Activated naive CD8-positive, alpha-beta T cell treated with anti-CD3 and anti-CD28 coated beads, Interleukin-2, amount 10 ng/mL, durations not matched to agents 7 days and 5 days (primary cell): ENCODE results near the gene ETS2. TPM values are rescaled to one million over a fixed set of nuclear protein-coding genes. Genes with fewer than 3 reads are reported as not detected.

Experiments
- ATAC-seq: fragments of 150-1000 bp; cut with Tn5 transposase; one replicate; pipeline ENCODE4 v1.10.0; 2021; ENCODE audit warnings: low read depth, moderate library complexity
- POLR2A ChIA-PET: fragments of 350-600 bp; sonication (Branson Sonifier 250); formaldehyde crosslinking; loops from one replicate; lab custom pipeline; 2021; ENCODE audit warnings: antibody characterized with exemption; lab: Charles Lee
- DNase-seq: peaks from one replicate; pipeline ENCODE4 v3.0.0; 2021
- H3K27ac Mint-ChIP-seq: one replicate; pipeline ENCODE4 v1.8.0; 2022; ENCODE audit warnings: mild to moderate bottlenecking, mixed read lengths
- H3K27me3 Mint-ChIP-seq: one replicate; pipeline ENCODE4 v1.8.0; 2022; ENCODE audit warnings: mild to moderate bottlenecking, moderate library complexity, mixed read lengths
- H3K36me3 Mint-ChIP-seq: one replicate; pipeline ENCODE4 v1.8.0; 2021; ENCODE audit warnings: mild to moderate bottlenecking, mixed read lengths
- H3K4me1 Mint-ChIP-seq: one replicate; pipeline ENCODE4 v1.8.0; 2021; ENCODE audit warnings: mixed read lengths
- H3K4me3 Mint-ChIP-seq: one replicate; pipeline ENCODE4 v1.8.0; 2022; ENCODE audit warnings: mild to moderate bottlenecking, moderate library complexity, mixed read lengths
- H3K9me3 Mint-ChIP-seq: one replicate; pipeline ENCODE4 v1.8.0; 2021; ENCODE audit warnings: mixed read lengths
- total RNA-seq, 2 experiments: library from RNA; stranded (reverse); gene quantifications; one replicate each; pipeline ENCODE4 v1.2.3, GENCODE V29; 2021

The ETS2 gene
- total RNA-seq, 2 experiments from 2014 or later = 14.8 to 15.5 TPM

- H3K4me1 Mint-ChIP-seq = peaks cover 4% of the 10 kb centered on the region
- POLR2A ChIA-PET = no interaction called here
- H3K9me3 Mint-ChIP-seq = no peaks in the 10 kb centered on the region
- H3K27me3 Mint-ChIP-seq = peaks cover 9% of the 10 kb centered on the region
- H3K36me3 Mint-ChIP-seq = no peaks in the 10 kb centered on the region
- no peak overlapping the region for H3K4me3 Mint-ChIP-seq
- no peak overlapping the region for H3K27ac Mint-ChIP-seq
- ATAC-seq (no peak), DNase-seq (no peak)
Observed at GRCh38 chr21:38861989-38862683, 56.4 kb downstream of the ETS2 start.

DNA sequence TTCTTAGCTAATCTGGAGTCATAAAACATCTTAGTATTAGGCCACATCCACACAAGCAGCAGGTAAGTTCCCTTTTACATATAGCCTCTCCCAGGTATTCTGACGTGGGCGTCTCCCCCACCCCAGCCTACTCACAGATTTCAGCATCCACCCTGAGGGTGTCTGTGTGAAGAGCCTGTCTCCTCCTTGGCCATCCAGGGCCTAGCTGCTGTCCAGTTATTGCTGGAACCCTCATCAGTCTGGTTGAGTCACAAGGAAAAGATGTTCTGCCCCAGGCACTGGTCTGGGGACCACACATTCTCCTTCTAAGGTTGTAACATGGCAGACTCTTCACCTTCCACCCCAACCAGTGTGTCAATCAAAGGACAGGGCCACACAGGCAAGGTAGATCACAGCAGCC is 57.6 kb downstream of the ETS2 start:
- ATAC-seq (no peak), DNase-seq (no peak)
- Mint-ChIP-seq H3K36me3 (no peaks in the 10 kb centered on the region), H3K27me3 (peaks cover 9% of the 10 kb centered on the region), H3K9me3 (no peaks in the 10 kb centered on the region), H3K4me3 (no peak overlapping the region), H3K4me1 (peaks cover 4% of the 10 kb centered on the region), H3K27ac (no peak overlapping the region)
- POLR2A ChIA-PET = no interaction called here

GRCh38 chr21:38863843-38864363 is 58.2 kb downstream of the ETS2 start:
- POLR2A ChIA-PET = no interaction called here
- no peak overlapping the region for H3K4me3 Mint-ChIP-seq
- no peaks in the 10 kb centered on the region for H3K9me3 Mint-ChIP-seq
- H3K27ac Mint-ChIP-seq = no peak overlapping the region
- peaks cover 4% of the 10 kb centered on the region for H3K4me1 Mint-ChIP-seq
- no peaks in the 10 kb centered on the region for H3K36me3 Mint-ChIP-seq
- no peak for ATAC-seq
- peaks cover 12% of the 10 kb centered on the region for H3K27me3 Mint-ChIP-seq
- no peak for DNase-seq

DNA sequence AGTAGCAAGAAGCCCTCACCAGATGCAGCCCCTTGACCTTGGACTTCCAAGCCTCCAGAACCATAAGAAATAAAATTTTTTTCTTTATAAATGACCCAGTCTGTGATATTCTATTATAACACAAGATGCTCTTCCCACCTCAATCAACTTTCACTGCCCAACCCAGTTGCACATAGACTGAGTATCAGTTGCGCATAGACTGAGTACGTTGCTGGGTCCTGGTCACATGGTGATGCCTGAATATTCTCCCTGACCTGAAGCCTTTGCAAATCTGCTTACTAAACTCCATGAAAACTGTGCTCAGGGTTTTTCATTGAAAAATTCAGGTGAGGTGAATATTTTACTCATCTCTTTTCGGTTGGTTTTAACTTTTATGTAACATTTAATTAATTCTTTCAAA is 59.2 kb downstream of the ETS2 start:
- Mint-ChIP-seq H3K4me1 (peaks cover 4% of the 10 kb centered on the region), H3K27me3 (peaks cover 11% of the 10 kb centered on the region), H3K27ac (no peak overlapping the region), H3K36me3 (no peaks in the 10 kb centered on the region), H3K9me3 (no peaks in the 10 kb centered on the region), H3K4me3 (no peak overlapping the region)
- DNase-seq (no peak), ATAC-seq (no peak)
- POLR2A ChIA-PET = no interaction called here

GRCh38 chr21:38869196-38869595 is 63.5 kb downstream of the ETS2 start:
- Mint-ChIP-seq H3K4me3 (no peak overlapping the region), H3K9me3 (no peaks in the 10 kb centered on the region), H3K4me1 (no peaks in the 10 kb centered on the region), H3K36me3 (no peaks in the 10 kb centered on the region), H3K27ac (no peak overlapping the region), H3K27me3 (peaks cover 21% of the 10 kb centered on the region)
- DNase-seq (no peak), ATAC-seq (no peak)
- POLR2A ChIA-PET = no interaction called here

DNA sequence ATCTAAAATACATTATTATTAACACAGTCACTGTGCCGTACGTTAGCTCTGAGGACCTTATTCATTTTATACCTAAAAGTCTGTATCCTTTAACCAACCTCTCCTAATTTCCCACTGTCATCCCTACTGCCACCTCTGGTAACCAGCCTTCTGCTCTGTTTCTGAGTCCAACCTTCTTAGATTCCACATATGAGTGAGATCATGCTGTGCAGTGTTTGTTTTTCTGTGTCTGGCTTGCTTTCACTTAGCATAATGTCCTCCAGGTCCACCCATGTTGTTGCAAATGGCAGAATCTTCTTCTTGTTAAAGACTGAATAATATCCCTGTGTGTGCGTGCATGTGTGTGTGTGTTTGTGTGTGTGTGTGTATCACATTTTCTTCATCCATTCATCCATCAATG is 64.2 kb downstream of the ETS2 start:
- POLR2A ChIA-PET = no interaction called here
- ATAC-seq (no peak), DNase-seq (no peak)
- H3K27me3 Mint-ChIP-seq = peaks cover 18% of the 10 kb centered on the region
- H3K4me3 Mint-ChIP-seq = no peak overlapping the region
- no peaks in the 10 kb centered on the region for H3K36me3 Mint-ChIP-seq
- H3K9me3 Mint-ChIP-seq = no peaks in the 10 kb centered on the region
- no peaks in the 10 kb centered on the region for H3K4me1 Mint-ChIP-seq
- H3K27ac Mint-ChIP-seq = no peak overlapping the region
